ENCODE data around the gene HPSE2.

DNA sequence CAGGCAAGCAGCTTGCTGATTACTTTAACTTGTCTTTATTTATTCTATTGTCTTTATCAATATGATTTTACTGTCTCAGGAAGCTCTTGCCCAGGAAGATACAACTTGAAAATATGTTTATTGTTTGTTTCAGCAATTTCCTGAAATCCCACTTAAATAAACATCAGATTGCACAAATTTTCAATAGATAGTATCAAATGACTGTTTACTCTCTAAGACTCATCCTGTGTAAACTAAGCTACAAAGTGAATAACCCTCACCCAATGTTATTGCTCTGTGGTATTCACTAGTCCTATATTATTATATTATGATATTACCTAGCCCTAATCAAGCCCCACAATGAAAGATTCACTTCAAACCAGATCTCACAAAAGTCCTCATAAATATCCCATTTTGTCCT lies 658.5 kb downstream of the HPSE2 start:
- TF ChIP-seq, protein P1, sequence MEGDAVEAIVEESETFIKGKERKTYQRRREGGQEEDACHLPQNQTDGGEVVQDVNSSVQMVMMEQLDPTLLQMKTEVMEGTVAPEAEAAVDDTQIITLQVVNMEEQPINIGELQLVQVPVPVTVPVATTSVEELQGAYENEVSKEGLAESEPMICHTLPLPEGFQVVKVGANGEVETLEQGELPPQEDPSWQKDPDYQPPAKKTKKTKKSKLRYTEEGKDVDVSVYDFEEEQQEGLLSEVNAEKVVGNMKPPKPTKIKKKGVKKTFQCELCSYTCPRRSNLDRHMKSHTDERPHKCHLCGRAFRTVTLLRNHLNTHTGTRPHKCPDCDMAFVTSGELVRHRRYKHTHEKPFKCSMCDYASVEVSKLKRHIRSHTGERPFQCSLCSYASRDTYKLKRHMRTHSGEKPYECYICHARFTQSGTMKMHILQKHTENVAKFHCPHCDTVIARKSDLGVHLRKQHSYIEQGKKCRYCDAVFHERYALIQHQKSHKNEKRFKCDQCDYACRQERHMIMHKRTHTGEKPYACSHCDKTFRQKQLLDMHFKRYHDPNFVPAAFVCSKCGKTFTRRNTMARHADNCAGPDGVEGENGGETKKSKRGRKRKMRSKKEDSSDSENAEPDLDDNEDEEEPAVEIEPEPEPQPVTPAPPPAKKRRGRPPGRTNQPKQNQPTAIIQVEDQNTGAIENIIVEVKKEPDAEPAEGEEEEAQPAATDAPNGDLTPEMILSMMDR (IDR thresholded peaks at IDR 0.05 in 4 of 5, conservative IDR thresholded peaks at IDR 0.05 in 1 of 5), result no peak
- TF ChIP-seq POLR2A (IDR thresholded peaks at IDR 0.05), result no peak

All from gastrocnemius medialis (tissue), 4 donors.